Osteoblast (primary cell): ENCODE measurements around the gene CACNB2. TPM values are rescaled to one million over a fixed set of nuclear protein-coding genes. Genes with fewer than 3 reads are reported as not detected.

Experiments used
- DNase-seq: peaks from one replicate; pipeline ENCODE4 v3.0.0; 2011; ENCODE audit warnings: low spot score, mixed read lengths; ENCODE audit not compliant: insufficient read length; ENCODE audit errors: missing footprints
- H2AFZ ChIP-seq: 2 replicates; pipeline ENCODE4 v1.6.0; 2011; ENCODE audit warnings: mild to moderate bottlenecking, low read length
- H3K27ac ChIP-seq: 2 replicates; pipeline ENCODE4 v1.5.1; 2011; ENCODE audit warnings: mild to moderate bottlenecking, low read depth, low read length, moderate library complexity
- H3K27me3 ChIP-seq: 2 replicates; pipeline ENCODE4 v1.6.0; 2012; ENCODE audit warnings: mild to moderate bottlenecking, control low read depth, inconsistent platforms, low read length, moderate library complexity; ENCODE audit not compliant: insufficient read depth
- H3K36me3 ChIP-seq: 2 replicates; pipeline ENCODE4 v1.5.1; 2011; ENCODE audit warnings: mild to moderate bottlenecking, low read length, control low read depth, moderate library complexity; ENCODE audit not compliant: insufficient read depth
- H3K4me1 ChIP-seq: 2 replicates; pipeline ENCODE4 v1.5.1; 2011; ENCODE audit warnings: mild to moderate bottlenecking, low read length, control low read depth, moderate library complexity; ENCODE audit not compliant: insufficient read depth
- H3K4me2 ChIP-seq: 2 replicates; pipeline ENCODE4 v1.6.0; 2011; ENCODE audit warnings: mild to moderate bottlenecking, low read length; ENCODE audit not compliant: insufficient read depth
- H3K4me3 ChIP-seq: fragments of 200-600 bp; sonication (generic); 3 replicates; pipeline ENCODE4 v1.5.1; 2012; ENCODE audit warnings: mild to moderate bottlenecking, low read length, inconsistent platforms; ENCODE audit not compliant: insufficient read depth
- H3K79me2 ChIP-seq: 2 replicates; pipeline ENCODE4 v1.6.0; 2012; ENCODE audit warnings: mild to moderate bottlenecking, low read length, control low read depth, inconsistent platforms; ENCODE audit not compliant: insufficient read depth
- H3K9me3 ChIP-seq: 2 replicates; pipeline ENCODE4 v1.5.1; 2011; ENCODE audit warnings: low read depth, low read length, control low read depth
- H4K20me1 ChIP-seq: 2 replicates; pipeline ENCODE4 v1.6.0; 2012; ENCODE audit warnings: mild to moderate bottlenecking, low read length, control low read depth; ENCODE audit not compliant: insufficient read depth
- total RNA-seq: library from RNA; depleted of rRNA; stranded (reverse); fragments of >200 nt; gene quantifications from 2 replicates; pipeline ENCODE4 v1.2.3, GENCODE V29; 2012
- TF ChIP-seq, protein P1 (sequence below): IDR thresholded peaks from 2 replicates; pipeline ENCODE4 v1.5.1; 2011; ENCODE audit warnings: mild to moderate bottlenecking, low read depth, low read length, moderate library complexity; ENCODE audit errors: extremely low read depth

Gene CACNB2
- total RNA-seq, 1 donor: under 0.01 TPM

DNA sequence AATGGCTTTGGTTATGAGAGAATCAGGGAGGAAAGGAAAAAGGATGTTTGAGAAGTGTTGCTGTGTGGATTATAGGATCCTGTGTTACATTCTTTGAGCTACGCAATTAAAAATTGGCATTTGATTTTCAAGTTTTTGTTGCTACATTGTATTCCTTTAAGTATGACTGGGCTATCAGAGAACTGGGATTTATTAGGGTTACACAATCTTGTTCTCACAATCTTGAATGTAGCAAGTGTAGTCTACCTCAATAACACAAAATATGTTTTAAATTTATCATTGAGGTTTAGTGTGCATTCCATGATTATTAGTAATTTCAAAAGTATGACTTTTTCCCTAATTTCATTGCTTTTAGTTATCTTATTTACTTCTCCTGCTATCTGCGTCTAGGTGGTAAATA lies 113.9 kb downstream of the CACNB2 start:
- no peaks in the 10 kb centered on the region for H3K9me3 ChIP-seq
- DNase-seq: no peak
- H3K27ac ChIP-seq: no peak overlapping the region
- no peaks in the 10 kb centered on the region for H3K4me1 ChIP-seq
- no peaks in the 10 kb centered on the region for H4K20me1 ChIP-seq
- no peaks in the 10 kb centered on the region for H3K36me3 ChIP-seq
- H3K79me2 ChIP-seq: no peaks in the 10 kb centered on the region
- peaks cover 3% of the 10 kb centered on the region for H3K27me3 ChIP-seq
- H2AFZ ChIP-seq: no peak overlapping the region
- H3K4me3 ChIP-seq: no peak overlapping the region
- TF ChIP-seq, protein P1, sequence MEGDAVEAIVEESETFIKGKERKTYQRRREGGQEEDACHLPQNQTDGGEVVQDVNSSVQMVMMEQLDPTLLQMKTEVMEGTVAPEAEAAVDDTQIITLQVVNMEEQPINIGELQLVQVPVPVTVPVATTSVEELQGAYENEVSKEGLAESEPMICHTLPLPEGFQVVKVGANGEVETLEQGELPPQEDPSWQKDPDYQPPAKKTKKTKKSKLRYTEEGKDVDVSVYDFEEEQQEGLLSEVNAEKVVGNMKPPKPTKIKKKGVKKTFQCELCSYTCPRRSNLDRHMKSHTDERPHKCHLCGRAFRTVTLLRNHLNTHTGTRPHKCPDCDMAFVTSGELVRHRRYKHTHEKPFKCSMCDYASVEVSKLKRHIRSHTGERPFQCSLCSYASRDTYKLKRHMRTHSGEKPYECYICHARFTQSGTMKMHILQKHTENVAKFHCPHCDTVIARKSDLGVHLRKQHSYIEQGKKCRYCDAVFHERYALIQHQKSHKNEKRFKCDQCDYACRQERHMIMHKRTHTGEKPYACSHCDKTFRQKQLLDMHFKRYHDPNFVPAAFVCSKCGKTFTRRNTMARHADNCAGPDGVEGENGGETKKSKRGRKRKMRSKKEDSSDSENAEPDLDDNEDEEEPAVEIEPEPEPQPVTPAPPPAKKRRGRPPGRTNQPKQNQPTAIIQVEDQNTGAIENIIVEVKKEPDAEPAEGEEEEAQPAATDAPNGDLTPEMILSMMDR: no peak
- no peak overlapping the region for H3K4me2 ChIP-seq

DNA sequence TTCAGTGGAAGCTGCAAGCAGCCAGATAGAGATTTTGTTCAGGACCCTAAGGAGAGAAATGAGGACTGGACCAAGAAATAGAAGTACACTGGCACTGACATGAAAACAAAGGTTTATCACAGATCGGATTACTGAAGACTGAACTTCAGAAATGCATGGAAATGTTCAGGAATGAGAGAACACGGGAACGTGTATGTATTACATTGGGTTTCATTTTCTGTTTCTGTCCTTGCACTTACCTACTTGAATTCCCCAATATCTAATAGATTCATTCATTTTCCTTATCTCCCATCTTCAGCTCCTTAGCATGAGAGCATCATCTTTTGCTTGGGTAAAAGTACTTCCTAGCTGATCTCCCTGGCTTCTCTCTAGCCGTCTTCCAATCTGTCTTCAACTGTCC lies 114.5 kb downstream of the CACNB2 start:
- no peaks in the 10 kb centered on the region for H3K36me3 ChIP-seq
- DNase-seq: no peak

DNA sequence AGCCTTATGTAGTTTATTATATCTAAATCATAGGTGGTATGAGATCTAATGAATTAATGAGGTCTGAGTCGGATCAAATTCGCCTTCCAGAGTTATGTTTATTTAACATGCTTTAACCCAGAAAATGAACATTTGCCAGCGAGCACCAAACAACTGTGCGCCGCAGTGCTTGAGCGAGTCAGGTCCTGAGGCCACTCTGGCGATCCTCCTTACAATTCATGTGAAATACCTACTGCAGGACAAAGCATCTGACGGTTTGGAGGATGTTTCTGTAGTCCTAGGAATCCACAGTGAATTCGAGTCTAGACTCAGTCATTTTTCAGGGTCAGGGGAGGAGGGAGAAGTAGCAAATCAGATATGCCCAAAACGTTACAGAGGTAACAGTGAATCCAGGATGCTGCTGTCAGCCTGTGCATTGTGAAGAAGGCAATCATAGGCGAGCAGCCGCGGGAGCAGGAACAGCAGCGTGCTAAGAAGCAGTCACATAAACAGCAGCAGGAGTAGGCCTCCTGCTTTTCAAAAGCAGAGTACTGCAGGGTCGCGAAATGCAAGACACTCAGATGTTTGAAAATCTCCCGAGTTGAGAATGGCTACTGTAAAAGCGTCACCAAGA lies 120.2 kb downstream of the CACNB2 start:
- H3K4me2 ChIP-seq: no peak overlapping the region
- no peaks in the 10 kb centered on the region for H3K27me3 ChIP-seq
- H3K9me3 ChIP-seq: no peaks in the 10 kb centered on the region
- no peaks in the 10 kb centered on the region for H3K79me2 ChIP-seq
- TF ChIP-seq, protein P1: no peak
- no peaks in the 10 kb centered on the region for H3K4me1 ChIP-seq
- no peaks in the 10 kb centered on the region for H3K36me3 ChIP-seq
- H2AFZ ChIP-seq: peak overlapping the region; percentile 51
- no peak for DNase-seq
- no peak overlapping the region for H3K27ac ChIP-seq
- H4K20me1 ChIP-seq: no peaks in the 10 kb centered on the region
- H3K4me3 ChIP-seq: no peak overlapping the region

More for the DNA sequence above, 114.5 kb downstream of the CACNB2 start:
- no peak overlapping the region for H3K27ac ChIP-seq
- H3K27me3 ChIP-seq: peaks cover 3% of the 10 kb centered on the region
- TF ChIP-seq, protein P1: no peak
- H3K9me3 ChIP-seq: no peaks in the 10 kb centered on the region
- H3K4me2 ChIP-seq: no peak overlapping the region
- no peaks in the 10 kb centered on the region for H4K20me1 ChIP-seq
- no peak overlapping the region for H3K4me3 ChIP-seq
- no peaks in the 10 kb centered on the region for H3K79me2 ChIP-seq
- H2AFZ ChIP-seq: no peak overlapping the region
- no peaks in the 10 kb centered on the region for H3K4me1 ChIP-seq

DNA sequence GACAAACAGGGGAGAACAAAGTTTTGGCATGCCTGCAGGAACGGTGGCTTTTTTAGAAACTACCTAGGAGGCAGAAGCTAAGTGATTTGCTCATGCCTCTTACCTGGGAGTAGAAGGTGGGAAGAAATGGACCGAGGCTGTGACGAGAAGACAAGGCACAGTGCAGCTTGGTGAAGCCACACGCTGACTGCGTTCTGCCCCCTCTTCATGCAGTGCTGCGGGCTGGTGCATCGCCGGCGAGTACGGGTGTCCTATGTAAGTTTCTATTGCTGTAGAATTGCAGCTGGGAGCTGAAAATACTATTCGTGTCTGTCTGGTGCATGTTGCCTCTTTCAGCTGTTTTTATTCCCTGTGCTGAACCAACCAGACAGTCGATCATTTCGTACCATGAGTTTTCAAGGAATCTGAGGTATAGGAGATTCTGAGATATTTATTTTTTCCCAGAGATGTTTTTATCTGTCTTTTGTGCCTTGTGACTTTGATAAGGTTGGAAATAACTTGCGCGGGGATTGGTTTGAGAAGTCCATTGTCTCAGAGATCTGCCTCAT lies 120.9 kb downstream of the CACNB2 start:
- no peaks in the 10 kb centered on the region for H3K9me3 ChIP-seq
- peak overlapping the region; percentile 23 for H3K4me2 ChIP-seq
- no peaks in the 10 kb centered on the region for H3K36me3 ChIP-seq
- H3K27me3 ChIP-seq: no peaks in the 10 kb centered on the region
- no peaks in the 10 kb centered on the region for H3K4me1 ChIP-seq
- no peak overlapping the region for H3K27ac ChIP-seq
- no peaks in the 10 kb centered on the region for H3K79me2 ChIP-seq
- peak overlapping the region; percentile 51 for H2AFZ ChIP-seq
- no peaks in the 10 kb centered on the region for H4K20me1 ChIP-seq
- H3K4me3 ChIP-seq: no peak overlapping the region
- TF ChIP-seq, protein P1: no peak
- no peak for DNase-seq
